GM19043 (cell line): ENCODE results near the gene MAP4.
"Not testable (repeated sequence)": the region's sequence is repeated elsewhere in the genome, so short reads cannot be mapped to it uniquely, and the experiment has no call there.

Experiments
- ATAC-seq: cut with Tn5 transposase; IDR thresholded peaks from one replicate; pipeline ENCODE4 v1.9.1; 2021; ENCODE audit warnings: low read depth; ENCODE audit not compliant: unreplicated experiment

Gene MAP4

DNA sequence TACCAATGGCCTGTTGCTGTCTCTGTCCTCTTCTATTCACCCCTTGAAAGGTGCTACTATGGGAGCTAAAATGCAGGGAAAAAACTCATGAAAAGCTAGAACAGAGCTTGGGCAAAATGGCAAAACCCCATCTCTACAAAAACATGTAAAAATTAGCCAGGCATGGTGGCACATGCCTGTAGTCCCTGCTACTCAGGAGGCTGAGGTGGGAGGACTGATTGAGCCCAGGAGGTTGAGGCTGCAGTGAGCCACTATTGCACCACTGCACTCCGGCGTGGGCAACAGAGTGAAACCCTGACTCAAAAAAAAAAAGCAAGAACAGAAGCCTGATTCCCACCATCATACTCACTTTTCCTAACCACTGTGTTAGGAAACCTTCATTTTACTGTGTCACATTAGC is 1.9 kb downstream of the MAP4 start:
- no peak for ATAC-seq

DNA sequence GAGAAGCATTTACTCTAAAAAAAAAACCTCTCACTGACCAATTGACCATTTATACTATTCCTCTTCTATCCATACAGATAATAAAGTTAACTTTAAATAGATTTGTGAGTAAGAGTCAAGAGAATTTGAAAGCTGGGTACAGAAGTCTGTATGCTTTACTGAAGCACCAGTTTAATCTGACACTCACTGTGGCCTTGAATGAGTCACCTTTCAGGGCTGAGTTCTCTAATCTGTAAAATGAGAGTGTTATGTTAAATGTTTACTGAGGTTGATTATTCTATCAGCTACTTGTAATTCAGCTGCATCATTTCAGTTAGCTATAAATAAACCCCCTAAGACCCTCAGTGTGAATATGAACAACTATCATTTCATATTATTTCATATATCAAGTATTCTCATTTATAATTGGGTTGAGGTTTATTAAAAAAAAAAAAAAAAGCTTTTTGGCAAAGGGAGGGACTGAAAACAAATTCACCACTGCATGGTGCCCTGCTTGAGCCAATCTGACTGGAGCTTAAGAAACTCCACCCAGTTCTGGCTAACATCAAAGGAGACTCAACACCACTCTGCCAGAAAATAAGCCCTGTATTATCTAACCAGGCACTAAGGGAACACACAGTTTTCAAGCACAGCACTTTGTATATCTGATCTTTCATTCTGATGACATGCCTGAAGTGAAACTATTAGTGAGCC is 2.8 kb downstream of the MAP4 start:
- no peak for ATAC-seq

DNA sequence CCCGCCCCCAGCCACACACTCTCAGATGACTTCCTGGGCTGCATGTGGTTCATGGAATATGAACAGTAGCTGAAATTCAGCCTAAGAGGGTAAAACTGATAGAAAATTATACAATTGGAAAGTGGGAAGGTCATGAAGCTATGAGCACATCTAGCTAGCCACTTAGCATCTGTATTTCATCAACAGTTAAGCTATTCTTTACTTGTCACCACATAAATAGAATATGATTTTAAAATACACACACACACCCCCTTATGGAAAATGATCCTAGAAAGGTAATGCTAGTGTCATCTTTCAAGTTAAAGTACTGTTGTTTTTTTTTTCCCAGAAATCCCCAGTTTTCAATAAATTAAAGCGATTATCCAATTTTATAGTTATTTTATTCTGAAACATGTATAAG is 3.6 kb downstream of the MAP4 start:
- ATAC-seq: no peak

DNA sequence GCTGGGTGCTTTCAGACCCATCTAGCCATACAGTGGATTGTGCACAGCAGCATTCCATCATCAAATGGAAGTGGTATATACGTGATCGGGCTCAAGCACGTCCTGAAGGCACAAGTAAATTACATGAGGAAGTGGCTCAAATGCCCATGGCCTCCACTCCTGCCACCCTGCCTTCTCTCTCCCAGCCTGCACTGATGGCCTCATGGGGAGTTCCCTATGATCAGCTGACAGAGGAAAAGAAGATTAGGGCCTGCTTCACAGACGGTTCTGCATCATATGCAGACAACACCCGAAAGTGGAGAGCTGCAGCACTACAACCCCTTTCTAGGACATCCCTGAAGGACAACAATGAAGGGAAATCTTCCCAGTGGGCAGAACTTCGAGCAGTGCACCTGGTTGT is 8.2 kb downstream of the MAP4 start:
- ATAC-seq: not testable (repeated sequence)

DNA sequence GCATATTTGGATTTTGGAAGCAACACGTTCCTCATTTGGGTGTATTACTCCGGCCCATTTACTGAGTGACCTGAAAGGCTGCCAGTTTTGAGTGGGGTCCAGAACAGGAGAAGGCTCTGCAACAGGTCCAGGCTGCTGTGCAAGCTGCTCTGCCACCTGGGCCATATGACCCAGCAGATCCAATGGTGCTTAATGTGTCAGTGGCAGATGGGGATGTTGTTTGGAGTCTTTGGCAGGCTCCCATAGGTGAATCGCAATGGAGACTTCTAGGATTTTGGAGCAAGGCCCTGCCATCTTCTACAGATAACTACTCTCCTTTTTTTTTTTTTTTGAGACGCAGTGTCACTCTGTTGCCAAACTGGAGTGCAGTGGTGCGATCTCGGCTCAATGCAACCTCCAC is 8.9 kb downstream of the MAP4 start:
- not testable (repeated sequence) for ATAC-seq

DNA sequence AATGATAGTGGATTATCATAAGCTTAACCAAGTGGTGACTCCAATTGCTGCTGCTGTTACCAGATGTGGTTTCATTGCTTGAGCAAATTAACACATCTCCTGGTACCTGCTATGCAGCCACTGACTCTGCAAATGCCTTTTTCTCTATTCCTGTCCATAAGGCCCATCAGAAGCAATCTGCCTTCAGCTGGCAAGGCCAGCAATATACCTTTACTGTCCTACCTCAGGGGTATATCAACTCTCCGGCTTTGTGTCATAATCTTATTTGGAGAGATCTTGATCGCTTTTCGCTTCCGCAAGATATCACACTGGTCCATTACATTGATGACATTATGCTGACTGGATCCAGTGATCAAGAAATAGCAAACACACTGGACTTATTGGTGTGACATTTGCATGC is 9.4 kb downstream of the MAP4 start:
- not testable (repeated sequence) for ATAC-seq

DNA sequence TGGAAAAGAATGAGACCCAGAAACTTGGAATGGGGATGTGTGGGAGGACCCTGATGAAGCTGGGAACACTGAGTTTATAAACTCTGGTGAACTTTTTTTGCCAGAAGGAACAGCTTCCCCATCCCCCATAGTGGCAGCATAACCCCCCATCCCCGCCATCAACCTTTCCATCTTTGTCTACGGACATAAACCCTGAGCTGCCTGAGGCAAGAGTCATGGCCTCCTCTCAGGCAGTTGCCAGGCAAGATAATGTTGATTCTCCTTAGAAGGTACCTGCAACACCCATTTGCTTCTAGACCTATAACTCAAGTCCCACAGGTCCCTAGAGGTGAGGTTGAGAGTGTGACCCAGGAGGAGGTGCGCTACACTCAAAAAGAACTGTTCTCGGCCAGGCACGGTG is 11.5 kb downstream of the MAP4 start:
- no peak for ATAC-seq

DNA sequence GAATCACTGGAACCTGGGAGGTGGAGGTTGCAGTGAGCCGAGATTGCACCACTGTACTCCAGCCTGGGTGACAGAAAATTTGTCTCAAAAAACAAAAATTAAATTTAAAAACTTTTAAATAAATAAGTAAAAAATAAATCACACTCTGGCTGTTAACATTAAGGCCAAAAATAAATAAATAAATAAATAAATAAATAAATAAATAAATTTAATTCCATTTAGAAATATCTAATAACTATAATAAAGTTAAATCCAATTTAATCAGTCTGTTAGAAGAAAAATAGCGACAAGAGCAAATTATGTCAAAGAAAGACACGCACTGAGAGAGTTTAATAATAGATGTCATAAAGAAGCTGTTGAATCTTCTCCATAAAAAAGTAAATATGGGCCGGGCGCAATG is 13.4 kb downstream of the MAP4 start:
- no peak for ATAC-seq

DNA sequence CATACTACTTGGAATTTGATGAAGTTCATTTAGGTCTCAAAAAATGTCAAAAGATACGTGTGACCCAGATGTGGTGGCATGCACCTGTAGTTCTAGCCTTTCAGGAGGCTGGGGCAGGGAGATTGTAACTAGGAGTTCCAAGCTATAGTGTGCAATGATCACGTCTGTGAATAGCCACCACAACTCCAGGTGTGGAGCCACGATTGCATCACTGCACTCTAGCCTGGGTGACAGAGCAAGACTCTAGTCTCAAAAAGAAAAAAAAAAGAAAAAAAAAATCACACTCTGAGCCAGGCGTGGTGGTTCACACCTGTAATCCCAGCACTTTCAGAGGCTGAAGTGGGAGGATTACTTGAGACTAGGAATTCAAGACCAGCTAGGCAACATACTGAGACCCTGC is 14.2 kb downstream of the MAP4 start:
- no peak for ATAC-seq

DNA sequence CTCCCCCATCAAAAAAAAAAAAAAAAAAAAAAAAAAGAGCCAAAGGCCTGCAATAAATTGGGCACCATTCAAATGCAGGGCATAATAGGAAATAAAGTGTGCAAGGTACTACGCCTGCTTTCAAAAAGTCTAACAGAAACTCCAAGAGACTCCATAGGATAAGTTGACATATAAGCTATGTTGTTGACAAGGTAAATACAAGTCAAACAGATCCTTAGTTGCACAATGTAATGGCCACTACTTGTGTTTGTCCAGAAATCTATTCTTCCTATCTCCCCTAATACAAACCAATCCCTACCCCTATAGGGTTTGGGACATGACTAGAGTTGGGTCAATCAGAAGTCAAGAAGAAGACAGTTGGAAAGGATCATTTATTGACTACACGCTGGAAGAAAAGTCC is 16.0 kb downstream of the MAP4 start:
- ATAC-seq: no peak

DNA sequence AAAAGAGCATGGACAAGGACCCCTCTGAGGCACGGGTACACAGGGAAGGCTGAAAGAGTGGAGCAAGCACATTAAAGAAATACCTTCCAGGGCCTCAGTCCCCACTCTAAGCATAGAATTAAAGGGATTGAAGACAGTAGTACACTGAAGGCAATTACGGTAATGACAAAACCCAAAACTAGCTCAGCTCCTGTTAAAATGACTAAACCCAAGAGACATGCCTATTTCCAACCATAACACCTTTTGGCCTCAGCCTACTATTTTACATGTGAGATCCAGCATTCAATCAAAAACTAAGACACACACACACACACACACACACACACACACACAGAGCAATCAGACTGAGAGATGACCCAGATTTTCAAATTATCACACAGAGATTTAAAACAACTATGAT is 19.8 kb downstream of the MAP4 start:
- ATAC-seq: no peak

DNA sequence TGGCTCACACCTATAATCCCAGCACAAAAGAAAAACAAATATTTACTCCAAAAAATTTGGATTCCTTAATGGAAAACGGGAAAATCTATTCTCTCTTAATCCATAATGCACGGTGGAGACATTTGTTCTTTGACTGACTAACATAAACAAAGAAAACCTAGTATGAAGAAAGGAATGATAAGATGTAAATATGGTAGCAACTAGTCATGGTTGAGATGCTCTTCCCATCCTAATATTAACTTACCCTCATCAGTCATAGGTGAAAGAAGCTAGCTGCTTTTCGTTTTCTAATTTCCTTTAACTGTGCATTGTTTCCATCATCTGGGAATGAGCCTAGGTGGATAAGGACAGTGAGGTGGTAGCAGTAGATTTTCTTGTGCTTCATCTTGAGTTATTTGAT is 22.0 kb downstream of the MAP4 start:
- ATAC-seq: no peak

DNA sequence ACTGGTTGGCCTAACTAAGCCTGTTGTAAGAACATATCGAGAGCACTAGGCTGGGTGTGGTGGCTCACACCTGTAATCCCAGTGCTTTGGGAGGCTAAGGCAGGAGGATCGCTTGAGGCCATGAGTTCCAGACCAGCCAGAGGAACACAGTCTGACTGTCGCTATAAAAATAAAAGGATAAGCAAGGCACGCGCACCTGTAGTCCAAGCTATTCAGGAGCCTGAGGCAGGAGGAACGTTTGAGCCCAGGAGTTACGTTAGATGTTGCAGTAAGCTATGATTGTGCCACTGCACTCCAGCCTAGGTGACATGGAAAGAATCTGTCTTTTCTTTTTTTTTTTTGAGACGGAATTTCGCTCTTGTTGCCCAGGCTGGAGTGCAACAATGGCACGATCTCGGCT is 24.9 kb downstream of the MAP4 start:
- ATAC-seq: no peak

DNA sequence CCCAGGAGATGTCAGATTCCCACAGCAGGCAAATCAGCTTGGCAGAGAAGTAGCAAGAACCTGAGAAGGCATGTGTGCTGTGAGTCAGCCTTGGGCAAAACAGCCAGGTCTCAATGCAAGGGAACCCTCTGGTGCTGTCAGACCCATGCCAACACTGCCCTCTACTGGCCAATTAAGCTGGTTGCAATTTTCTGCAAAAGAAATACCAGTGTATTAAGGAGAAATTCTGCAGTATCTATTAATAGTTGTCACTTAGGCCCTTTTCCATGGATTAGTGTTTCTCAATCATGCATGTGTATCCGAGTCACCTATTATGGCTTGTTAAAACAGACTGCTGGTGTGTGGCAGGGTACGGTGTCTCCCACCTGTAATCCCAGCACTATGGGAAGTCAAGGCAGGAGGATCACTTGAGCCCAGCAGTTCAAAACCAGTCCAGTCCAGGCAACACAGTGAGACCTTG is 26.2 kb downstream of the MAP4 start:
- peak; percentile 49 for ATAC-seq

DNA sequence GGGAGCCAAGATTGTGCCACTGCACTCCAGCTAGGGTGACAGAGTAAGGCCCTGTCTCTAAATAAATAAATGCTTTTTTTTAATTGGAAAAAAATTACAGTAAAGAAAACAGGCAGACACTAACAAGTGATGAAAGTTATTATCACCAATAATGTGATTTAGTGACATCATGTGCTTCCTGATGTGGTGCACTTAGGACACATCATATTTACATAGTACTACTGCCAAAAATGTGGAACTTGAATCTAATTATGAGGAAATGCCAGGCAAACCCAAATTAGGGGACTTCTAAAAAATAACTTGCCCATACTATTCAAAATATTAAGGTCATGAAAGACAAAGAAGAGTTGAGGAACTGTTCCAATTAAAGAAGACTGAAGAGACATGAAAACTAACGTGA is 30.8 kb downstream of the MAP4 start:
- no peak for ATAC-seq

DNA sequence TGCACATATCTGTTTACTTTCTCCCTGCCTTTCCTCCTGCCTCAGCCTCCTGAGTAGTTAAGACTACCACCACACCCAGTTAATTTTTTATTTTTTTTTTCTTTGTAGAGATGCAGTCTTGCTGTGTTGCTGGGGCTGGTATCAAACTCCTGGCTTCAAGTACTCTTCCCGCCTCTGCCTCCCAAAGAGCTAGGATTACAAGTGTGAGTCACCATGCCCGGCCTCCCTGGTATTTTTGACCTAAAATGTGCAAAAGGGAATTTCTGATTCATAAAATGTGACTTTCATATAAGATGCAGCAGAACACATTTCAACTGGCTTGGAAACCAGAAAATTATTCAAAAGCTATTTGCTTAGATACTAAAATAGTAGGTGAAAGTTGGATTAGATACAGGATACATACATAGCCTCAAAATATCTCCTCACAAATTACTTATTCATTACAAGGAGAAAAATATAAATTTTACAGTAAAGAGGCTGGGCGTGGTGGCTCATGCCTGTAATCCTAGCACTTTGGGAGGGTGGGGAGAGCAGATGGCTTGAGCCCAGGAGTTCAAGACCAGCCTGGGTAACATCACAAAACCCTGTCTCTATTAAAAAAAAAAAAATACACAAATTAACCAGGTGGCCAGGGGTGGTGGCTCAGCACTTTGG is 32.0 kb downstream of the MAP4 start:
- ATAC-seq: no peak

DNA sequence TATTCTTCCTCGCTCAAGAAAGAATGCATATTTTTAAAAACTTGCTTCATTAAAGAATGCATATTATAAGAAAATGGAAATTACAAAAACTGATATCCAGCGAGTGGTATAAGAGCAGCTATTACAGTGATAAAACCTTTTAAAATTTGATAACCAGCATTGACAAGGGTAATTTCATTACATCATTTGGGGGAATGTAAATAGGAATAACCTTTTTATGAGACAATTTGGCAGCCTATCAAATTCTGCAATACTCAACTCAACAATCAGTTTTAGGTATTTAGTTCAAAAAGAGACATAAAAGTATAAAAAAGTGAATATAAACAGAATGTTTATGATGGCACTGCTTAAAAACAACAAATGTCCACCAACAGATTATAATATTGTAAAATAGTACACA is 35.4 kb downstream of the MAP4 start:
- no peak for ATAC-seq

DNA sequence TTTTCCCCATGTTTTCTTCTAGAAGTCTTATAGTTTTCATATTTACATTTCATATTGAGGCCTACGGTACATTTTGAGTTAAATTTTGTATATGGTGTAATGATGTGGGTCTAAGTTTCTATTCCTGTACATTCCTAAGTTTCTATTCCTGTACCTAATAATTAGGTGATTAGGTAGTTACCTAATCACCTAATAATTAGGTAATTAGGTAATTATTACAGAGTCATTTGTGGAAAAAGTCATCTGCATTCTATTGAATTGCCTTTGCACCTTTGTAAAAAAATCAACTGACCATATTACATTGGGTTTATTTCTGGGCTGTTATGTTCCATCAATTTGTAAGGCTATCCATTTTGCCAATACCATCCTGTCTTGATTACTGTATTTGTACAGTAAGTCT is 37.1 kb downstream of the MAP4 start:
- no peak for ATAC-seq

DNA sequence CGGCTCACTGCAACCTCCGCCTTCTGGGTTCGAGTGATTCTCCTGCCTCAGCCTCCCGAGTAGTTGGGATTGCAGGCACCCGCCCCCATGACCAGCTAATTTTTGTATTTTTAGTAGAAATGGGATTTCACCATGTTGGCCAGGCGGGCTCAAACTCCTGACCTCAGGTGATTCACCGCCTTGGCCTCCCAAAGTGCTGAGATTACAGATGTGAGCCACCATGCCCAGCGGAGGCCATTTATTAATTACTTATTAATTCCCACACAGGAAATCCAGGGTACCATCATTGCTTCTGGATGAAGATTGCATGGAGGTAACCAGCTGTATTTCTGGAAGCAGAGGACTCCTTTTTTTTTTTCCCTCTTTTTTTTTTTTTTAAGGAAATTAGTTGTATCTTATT is 37.8 kb downstream of the MAP4 start:
- no peak for ATAC-seq

DNA sequence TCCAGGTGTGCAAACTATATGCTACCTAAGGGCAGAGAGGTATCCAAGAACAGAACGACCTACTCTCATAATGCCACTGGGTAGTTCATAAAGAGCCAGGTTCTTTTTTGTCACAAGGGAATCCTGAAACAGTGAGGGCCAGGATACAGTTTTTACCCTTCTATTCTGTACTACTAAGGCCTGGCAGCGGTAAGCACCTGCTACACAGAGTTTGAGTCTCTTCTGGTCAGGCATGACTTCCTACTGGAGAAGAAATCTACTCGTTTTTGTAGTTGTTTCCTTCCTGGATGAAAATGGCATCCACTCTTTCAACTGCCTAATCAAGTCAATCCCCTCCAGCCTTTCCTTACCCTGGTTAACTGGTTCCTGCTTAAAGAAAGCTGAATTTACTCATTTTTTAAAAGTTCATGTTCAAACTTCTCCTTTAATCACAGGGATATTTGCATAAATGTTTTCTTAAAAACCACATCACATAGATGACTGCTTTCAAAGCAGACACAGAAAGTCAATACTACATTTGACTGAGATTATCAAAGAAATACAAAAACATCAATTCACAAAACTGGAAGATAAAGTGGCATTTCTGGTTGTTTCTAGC is 40.0 kb downstream of the MAP4 start:
- no peak for ATAC-seq

DNA sequence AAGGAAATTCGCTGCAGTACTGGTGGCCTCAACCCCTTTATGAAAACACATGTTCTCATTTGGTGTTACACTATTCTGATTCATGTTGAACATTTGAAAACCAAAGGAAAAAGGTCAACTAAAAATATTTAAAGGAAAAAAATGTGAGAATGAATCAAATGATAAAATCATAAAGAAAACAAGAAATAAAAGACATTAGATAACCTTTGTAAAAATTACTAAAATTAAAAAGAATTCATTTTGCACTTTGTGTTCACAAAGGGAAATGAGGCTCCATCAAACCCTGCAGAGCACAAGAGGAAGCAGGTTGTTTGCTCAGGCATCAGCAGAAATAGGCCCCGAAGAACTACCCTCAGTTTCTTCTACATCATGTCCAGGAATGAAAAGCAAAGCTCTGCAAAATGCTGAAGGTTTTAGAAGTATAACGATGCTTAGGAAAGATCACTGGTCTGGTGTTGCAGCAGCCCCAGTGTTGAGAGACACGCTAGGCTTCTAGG is 41.2 kb downstream of the MAP4 start:
- no peak for ATAC-seq

DNA sequence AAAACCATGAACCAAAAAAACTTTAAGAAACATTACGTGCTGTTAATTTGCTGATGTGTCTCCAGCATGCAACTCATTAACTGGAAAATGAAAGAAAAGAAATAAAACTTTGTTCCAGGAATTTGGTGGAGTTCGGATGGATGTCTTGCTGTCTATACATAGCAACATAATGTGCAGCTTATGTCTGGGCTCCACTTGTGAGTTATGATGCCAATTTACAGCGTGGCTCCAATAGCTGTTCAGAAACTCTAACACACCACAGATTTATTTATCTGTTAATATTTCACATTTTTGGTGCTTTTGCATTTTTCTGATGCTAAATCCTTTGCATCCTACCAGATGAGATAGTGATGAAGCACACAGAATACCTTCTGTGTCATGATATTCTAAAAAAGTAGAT is 45.1 kb downstream of the MAP4 start:
- no peak for ATAC-seq
